GM12874 (cell line): ENCODE results near the gene ZNF536.

Experiments
- TF ChIP-seq, protein P1 (sequence below): IDR thresholded peaks from 2 replicates; pipeline ENCODE4 v1.5.1; 2011; ENCODE audit warnings: low read depth, mild to moderate bottlenecking, control low read depth, low read length, moderate library complexity; ENCODE audit not compliant: insufficient read depth

ZNF536 gene

DNA sequence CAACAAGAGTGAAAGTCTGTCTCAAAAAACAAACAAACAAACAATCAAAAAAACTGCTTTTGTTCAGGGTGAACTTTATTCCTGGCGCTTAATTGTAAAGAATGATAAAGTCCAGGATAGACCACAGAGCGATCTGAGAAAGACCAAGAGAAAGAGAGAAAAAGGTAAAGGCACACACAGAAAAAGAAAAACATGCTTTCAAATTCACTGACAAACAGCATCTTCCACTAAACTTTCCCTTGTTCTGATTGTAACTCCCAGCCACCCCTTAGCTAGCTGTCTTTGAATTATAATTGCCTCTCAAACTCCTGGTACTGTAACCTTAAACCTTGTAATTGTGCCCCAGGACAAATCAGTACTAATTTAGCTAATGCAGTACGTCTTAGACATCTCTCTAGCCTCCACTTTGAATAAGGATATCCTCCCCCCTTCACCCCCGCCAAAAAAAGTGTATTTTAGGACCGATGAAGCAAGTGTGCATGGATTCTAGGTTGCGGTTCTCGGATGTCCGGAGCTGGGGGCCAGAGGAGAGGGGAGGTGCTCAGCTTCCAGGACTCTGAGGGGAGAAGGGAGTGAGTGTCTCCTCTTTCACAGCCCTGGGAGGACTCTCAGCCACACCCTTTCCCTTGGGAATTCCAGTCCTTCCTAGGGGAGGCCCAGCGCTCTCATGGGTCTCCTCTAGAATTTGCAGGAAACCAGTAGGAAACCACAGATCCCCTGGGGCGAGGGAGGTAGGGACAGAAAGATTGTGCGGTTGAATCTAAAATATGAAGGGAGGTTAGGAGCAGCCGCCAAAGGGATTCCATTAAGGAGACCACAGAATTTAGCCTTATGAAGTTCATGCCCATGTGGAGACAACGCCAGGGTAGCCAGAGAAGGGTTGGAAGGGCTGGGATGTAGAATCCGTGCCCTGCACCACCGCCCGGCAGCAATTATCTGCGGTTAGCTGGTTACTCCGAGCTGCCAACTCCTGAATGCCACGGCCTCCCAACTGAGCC, 19.7 kb downstream of the ZNF536 start:
- TF ChIP-seq, protein P1, sequence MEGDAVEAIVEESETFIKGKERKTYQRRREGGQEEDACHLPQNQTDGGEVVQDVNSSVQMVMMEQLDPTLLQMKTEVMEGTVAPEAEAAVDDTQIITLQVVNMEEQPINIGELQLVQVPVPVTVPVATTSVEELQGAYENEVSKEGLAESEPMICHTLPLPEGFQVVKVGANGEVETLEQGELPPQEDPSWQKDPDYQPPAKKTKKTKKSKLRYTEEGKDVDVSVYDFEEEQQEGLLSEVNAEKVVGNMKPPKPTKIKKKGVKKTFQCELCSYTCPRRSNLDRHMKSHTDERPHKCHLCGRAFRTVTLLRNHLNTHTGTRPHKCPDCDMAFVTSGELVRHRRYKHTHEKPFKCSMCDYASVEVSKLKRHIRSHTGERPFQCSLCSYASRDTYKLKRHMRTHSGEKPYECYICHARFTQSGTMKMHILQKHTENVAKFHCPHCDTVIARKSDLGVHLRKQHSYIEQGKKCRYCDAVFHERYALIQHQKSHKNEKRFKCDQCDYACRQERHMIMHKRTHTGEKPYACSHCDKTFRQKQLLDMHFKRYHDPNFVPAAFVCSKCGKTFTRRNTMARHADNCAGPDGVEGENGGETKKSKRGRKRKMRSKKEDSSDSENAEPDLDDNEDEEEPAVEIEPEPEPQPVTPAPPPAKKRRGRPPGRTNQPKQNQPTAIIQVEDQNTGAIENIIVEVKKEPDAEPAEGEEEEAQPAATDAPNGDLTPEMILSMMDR: no peak

DNA sequence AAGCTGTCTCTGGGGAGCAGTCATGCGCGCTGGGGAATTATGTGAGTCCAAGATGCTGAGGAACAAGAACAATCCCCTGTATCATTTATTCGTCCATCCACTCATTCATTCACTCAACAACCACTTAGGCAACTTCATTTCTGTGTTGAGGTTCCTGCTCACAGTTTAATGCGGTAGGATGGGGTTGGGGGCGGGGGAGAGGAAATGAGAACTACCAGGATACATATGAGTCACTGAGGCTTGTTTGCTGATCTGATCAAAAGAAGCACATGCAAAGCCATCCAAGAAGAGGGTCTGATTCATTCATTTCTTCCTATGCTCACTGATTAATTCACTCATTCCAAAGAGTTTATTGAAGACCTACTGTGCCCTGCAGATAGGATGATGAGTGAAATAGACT, 20.9 kb downstream of the ZNF536 start:
- TF ChIP-seq, protein P1: no peak

DNA sequence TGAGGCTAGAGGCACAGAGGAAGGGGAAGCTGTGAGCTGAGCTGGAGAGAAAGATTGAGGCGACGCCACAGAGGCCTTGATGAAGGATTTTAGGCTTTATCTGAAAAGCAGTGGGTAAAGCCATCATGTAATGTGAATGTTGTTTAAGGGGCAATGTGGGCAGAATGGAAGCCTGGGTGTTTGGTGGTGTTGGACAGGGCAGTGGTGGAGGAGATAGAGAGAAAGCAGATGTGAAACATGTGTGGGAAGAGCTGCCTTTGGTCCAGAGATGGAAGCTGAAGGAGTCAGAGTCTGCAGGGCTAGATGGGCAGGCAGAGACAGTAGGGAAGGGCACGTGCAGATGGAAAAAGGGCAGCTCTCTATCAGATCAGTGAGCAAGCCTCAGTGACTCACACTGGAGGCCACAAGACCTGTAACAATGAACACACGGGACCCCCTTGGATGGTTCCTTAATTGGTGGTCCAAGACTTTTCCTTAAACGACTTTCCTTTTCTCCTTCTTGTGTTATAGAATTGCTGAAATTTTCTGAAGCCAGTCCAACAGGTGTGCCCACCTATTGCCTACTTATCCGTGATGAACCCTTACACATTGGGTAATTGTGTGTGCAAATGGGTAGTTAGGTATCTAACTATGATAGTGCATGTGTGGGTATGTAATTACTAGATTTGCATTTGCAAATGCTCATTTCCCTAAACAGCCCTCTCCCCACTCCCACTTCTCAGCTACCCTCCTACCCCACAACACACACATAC, 21.7 kb downstream of the ZNF536 start:
- TF ChIP-seq, protein P1: no peak

DNA sequence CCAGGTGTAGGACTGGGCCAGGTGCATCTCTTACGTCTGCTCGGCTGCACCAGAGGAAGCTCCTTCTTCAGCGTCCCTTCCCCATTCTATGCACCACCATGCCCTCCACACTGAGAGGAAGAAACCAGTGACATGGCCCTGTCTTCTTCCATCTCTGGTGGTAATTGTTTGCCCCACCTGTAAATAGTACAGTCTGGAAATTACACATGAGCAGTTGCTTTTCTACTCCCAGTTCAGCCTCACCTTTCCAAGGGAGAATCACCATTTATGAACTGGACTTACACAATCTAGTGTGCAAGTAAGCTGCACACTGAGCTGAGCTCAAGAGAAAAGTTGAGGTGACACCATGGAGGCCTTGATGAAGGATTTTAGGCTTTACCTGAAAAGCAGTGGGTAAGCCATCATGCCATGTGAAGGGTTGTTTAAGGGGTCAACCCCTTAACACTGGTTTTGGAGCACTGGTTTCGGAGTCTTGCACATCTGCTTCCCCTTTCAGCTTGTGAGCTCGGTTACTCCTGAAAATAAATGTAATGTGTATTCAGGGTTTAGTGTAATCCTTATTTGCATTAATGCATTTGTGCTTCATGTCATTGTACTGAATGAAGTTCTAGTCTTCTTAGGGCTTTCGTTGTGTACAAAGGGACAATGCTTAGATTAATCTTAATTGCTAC, 22.4 kb downstream of the ZNF536 start:
- TF ChIP-seq, protein P1: no peak

DNA sequence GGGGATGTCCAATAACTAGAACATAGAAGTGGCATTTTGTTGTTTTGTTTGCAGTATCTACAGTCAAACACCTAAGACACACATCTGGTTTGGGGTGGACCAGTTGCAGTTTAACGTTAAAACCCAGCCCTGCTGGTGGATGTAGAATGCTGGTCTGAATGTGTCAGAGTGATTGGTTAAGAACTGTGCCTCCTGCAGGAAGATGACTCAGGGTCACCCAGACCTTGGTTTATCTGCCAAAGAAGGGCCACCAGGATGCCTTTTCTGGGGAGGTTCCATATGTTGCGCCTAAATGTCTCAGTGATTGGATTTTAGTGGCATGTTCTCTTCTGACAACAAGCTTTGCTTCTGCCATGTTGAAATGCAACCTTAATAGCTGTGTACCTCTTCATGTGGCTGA, 23.1 kb downstream of the ZNF536 start:
- TF ChIP-seq, protein P1: no peak

DNA sequence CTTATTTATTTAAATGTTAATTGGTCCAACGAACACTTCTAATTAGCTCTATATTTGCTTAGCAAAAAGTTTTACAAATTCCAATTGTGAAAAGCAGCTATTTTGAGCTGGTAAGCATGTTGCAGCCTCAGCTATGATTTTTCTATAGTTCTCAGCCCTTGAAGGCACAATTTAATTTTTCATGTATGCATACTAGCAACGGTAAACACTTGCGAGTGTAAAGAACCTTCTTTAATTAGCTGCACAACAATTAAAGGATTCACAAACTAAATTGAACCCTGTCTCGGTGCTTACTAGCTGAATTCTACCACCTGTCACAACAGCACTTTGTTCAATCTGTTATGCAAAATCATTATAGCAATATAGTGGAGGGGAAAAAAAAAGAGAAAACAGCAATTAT, 29.8 kb downstream of the ZNF536 start:
- TF ChIP-seq, protein P1: no peak
